ENCODE measurements around the gene STK35. TPM values are rescaled to one million over a fixed set of nuclear protein-coding genes. Genes with fewer than 3 reads are reported as not detected.

The STK35 gene
- total and polyA plus RNA-seq, 2 of the 13 experiments (the other 11 are each of a cell fraction or from before 2014, with no cell fraction given): 27.4 to 29.8 TPM

GRCh38 chr20:2141600-2142575 lies 40.3 kb downstream of the STK35 start:
- BruUV-seq (replicated peaks): no TSS peak
- TF ChIP-seq ZNF263 (CRISPR knock-in tag; IDR thresholded peaks at IDR 0.05): no peak
- no peak for TF ChIP-seq XBP1 (CRISPR knock-in tag; IDR thresholded peaks at IDR 0.05)
- no peak for TF ChIP-seq HNRNPH1 (optimal IDR thresholded peaks at IDR 0.05; ENCODE audit: low read depth, low read length)
- TF ChIP-seq PAX8 (CRISPR knock-in tag; IDR thresholded peaks at IDR 0.05; ENCODE audit: borderline replicate concordance): no peak
- TF ChIP-seq EEA1 (CRISPR knock-in tag; IDR thresholded peaks at IDR 0.05; ENCODE audit: borderline replicate concordance): no peak
- no peak for TF ChIP-seq SNAPC2 (CRISPR knock-in tag; IDR thresholded peaks at IDR 0.05)
- no peak for TF ChIP-seq SATB2 (CRISPR knock-in tag; IDR thresholded peaks at IDR 0.05)
- no peak for TF ChIP-seq MED8 (CRISPR knock-in tag; IDR thresholded peaks at IDR 0.05; ENCODE audit: insufficient replicate concordance)
- Histone ChIP-seq H3K9ac (ENCODE audit: insufficient read depth, low read depth, low read length) (no peak overlapping the region), H3K4me1 (ENCODE audit: insufficient read depth, low read length) (peaks cover 3% of the 10 kb centered on the region), H3K9me3 (ENCODE audit: low read length) (no peaks in the 10 kb centered on the region), H3K4me3 (replicated peaks in 1 of 3; ENCODE audit: insufficient read depth in 1 of 3, low read depth in 2 of 3, low read length in 3 of 3) (no peak overlapping the region), H3K36me3 (replicated peaks in 1 of 2; ENCODE audit: control insufficient read depth in 1 of 2, insufficient read depth in 2 of 2, low read length in 2 of 2) (peaks cover 40 to 91% of the 10 kb centered on the region in 2 experiments), H3K4me2 (ENCODE audit: low read depth, low read length) (no peak overlapping the region), H2AFZ (ENCODE audit: low read length) (no peak overlapping the region), H3K27ac (ENCODE audit: extremely low read length, insufficient read depth, low read length) (no peak overlapping the region), H3K27me3 (ENCODE audit: control insufficient read depth in 1 of 2, insufficient read depth in 2 of 2, low read length in 2 of 2) (no peaks in the 10 kb centered on the region), H4K20me1 (ENCODE audit: insufficient read depth, low read length) (peaks cover 16% of the 10 kb centered on the region), H3K79me2 (ENCODE audit: insufficient read depth, low read length) (peaks cover 27% of the 10 kb centered on the region)
- 95% methylated on average over 10 of the region's 10 CpGs for WGBS (ENCODE audit: low lambda C conversion rate)
- in situ Hi-C loops (cut with HindIII; ENCODE audit: extremely low pct_ligation_motif_present, low pct_unique_long_range_greater_than_20kb) (no loop called here), intact Hi-C loops (cut with micrococcal nuclease; ENCODE audit: unreplicated experiment) (no loop called here)
- DNase-seq (ENCODE audit: low spot score) (no peak), FAIRE-seq (no peak), ATAC-seq (no peak)
- POLR2A ChIA-PET: interaction anchor here (1.3 kb wide), 1 partner anchor 39 kb away, joined by 3 read pairs; no protein-coding TSS in a partner anchor
- CTCF ChIA-PET (ENCODE audit: low intra/inter-chr PET ratio, low total read pairs): no interaction called here

GRCh38 chr20:2142649-2143048 lies 41.0 kb downstream of the STK35 start:
- H3K27me3 ChIP-seq (ENCODE audit: control insufficient read depth in 1 of 2, insufficient read depth in 2 of 2, low read length in 2 of 2): no peaks in the 10 kb centered on the region
- ATAC-seq (no peak), FAIRE-seq (no peak), DNase-seq (ENCODE audit: low spot score) (no peak)
- WGBS (ENCODE audit: low lambda C conversion rate): 97% methylated on average over 6 of the region's 6 CpGs
- H3K27ac ChIP-seq (ENCODE audit: extremely low read length, insufficient read depth, low read length): no peak overlapping the region
- no TSS peak for BruUV-seq (replicated peaks)
- no peak overlapping the region for H3K9ac ChIP-seq (ENCODE audit: insufficient read depth, low read depth, low read length)
- H3K36me3 ChIP-seq (replicated peaks in 1 of 2; ENCODE audit: control insufficient read depth in 1 of 2, insufficient read depth in 2 of 2, low read length in 2 of 2): peaks cover 41 to 90% of the 10 kb centered on the region in 2 experiments
- H3K4me1 ChIP-seq (ENCODE audit: insufficient read depth, low read length): no peaks in the 10 kb centered on the region
- POLR2A ChIA-PET: no interaction called here
- no peak overlapping the region for H3K4me3 ChIP-seq (replicated peaks in 1 of 3; ENCODE audit: insufficient read depth in 1 of 3, low read depth in 2 of 3, low read length in 3 of 3)
- H2AFZ ChIP-seq (ENCODE audit: low read length): no peak overlapping the region
- H3K9me3 ChIP-seq (ENCODE audit: low read length): no peaks in the 10 kb centered on the region
- in situ Hi-C loops (cut with HindIII; ENCODE audit: extremely low pct_ligation_motif_present, low pct_unique_long_range_greater_than_20kb): no loop called here
- no peak overlapping the region for H3K4me2 ChIP-seq (ENCODE audit: low read depth, low read length)
- intact Hi-C loops (cut with micrococcal nuclease; ENCODE audit: unreplicated experiment): no loop called here
- peaks cover 20% of the 10 kb centered on the region for H3K79me2 ChIP-seq (ENCODE audit: insufficient read depth, low read length)
- CTCF ChIA-PET (ENCODE audit: low intra/inter-chr PET ratio, low total read pairs): no interaction called here
- peaks cover 11% of the 10 kb centered on the region for H4K20me1 ChIP-seq (ENCODE audit: insufficient read depth, low read length)
- no peak for TF ChIP-seq CENPBD1 (CRISPR knock-in tag; IDR thresholded peaks at IDR 0.05; ENCODE audit: borderline replicate concordance, low read depth)
- TF ChIP-seq ZNF510 (CRISPR knock-in tag; IDR thresholded peaks at IDR 0.05; ENCODE audit: low read depth): no peak
- TF ChIP-seq U2AF1 (optimal IDR thresholded peaks at IDR 0.05; ENCODE audit: low read depth, low read length): no peak
- 0 out of 2 replicates have a peak, but pooled peaks have one; percentile 31 for TF ChIP-seq ZNF276 (CRISPR knock-in tag; IDR thresholded peaks at IDR 0.05; ENCODE audit: low read depth)

Data from HepG2 (cell line).